Measurements from ENCODE around the gene JADE3.

JADE3 gene

GRCh38 chrX:47047989-47048388 lies 135.8 kb downstream of the JADE3 start:
- no peaks in the 10 kb centered on the region for H3K36me3 ChIP-seq (replicated peaks; ENCODE audit: insufficient read depth, low read length)
- DNase-seq: no peak
- no peaks in the 10 kb centered on the region for H4K20me1 ChIP-seq (ENCODE audit: insufficient read depth, low read length)
- no peaks in the 10 kb centered on the region for H3K79me2 ChIP-seq (ENCODE audit: low read length)
- no peaks in the 10 kb centered on the region for H3K4me1 ChIP-seq (ENCODE audit: low read length)
- no peaks in the 10 kb centered on the region for H3K27me3 ChIP-seq (replicated peaks; ENCODE audit: insufficient read depth, low read length)
- no peaks in the 10 kb centered on the region for H3K9me3 ChIP-seq (replicated peaks; ENCODE audit: insufficient read depth, low read length)
- H2AFZ ChIP-seq (ENCODE audit: low read length): no peak overlapping the region
- no peaks in the 10 kb centered on the region for H3F3A ChIP-seq (ENCODE audit: insufficient read depth, low read length)
- H3K27ac ChIP-seq (ENCODE audit: low read length): no peak overlapping the region
- no peak for TF ChIP-seq EZH2phosphoT487 (IDR thresholded peaks at IDR 0.05; ENCODE audit: low read length)
- TF ChIP-seq CTCF (IDR thresholded peaks at IDR 0.05; ENCODE audit: low read length): no peak
- TF ChIP-seq EZH2 (optimal IDR thresholded peaks at IDR 0.05; ENCODE audit: low read depth, low read length): no peak
- no peak overlapping the region for H3K9ac ChIP-seq (ENCODE audit: low read length)
- no peak overlapping the region for H3K4me3 ChIP-seq (ENCODE audit: low read length)
- H3K9me2 ChIP-seq (replicated peaks; ENCODE audit: insufficient read depth, low read length): no peaks in the 10 kb centered on the region
- no peak overlapping the region for H3K4me2 ChIP-seq (ENCODE audit: low read depth, low read length)

GRCh38 chrX:47059142-47059874 lies 147.1 kb downstream of the JADE3 start:
- no peaks in the 10 kb centered on the region for H3K4me1 ChIP-seq (ENCODE audit: low read length)
- no peak overlapping the region for H2AFZ ChIP-seq (ENCODE audit: low read length)
- H3F3A ChIP-seq (ENCODE audit: insufficient read depth, low read length): no peaks in the 10 kb centered on the region
- H3K9me2 ChIP-seq (replicated peaks; ENCODE audit: insufficient read depth, low read length): no peaks in the 10 kb centered on the region
- no peaks in the 10 kb centered on the region for H3K9me3 ChIP-seq (replicated peaks; ENCODE audit: insufficient read depth, low read length)
- H3K27me3 ChIP-seq (replicated peaks; ENCODE audit: insufficient read depth, low read length): no peaks in the 10 kb centered on the region
- H3K4me2 ChIP-seq (ENCODE audit: low read depth, low read length): no peak overlapping the region
- DNase-seq: no peak
- no peak overlapping the region for H3K27ac ChIP-seq (ENCODE audit: low read length)
- H4K20me1 ChIP-seq (ENCODE audit: insufficient read depth, low read length): no peaks in the 10 kb centered on the region
- H3K4me3 ChIP-seq (ENCODE audit: low read length): no peak overlapping the region
- no peaks in the 10 kb centered on the region for H3K79me2 ChIP-seq (ENCODE audit: low read length)
- H3K36me3 ChIP-seq (replicated peaks; ENCODE audit: insufficient read depth, low read length): no peaks in the 10 kb centered on the region
- H3K9ac ChIP-seq (ENCODE audit: low read length): no peak overlapping the region
- TF ChIP-seq CTCF (IDR thresholded peaks at IDR 0.05; ENCODE audit: low read length) (no peak), EZH2 (optimal IDR thresholded peaks at IDR 0.05; ENCODE audit: low read depth, low read length) (no peak), EZH2phosphoT487 (IDR thresholded peaks at IDR 0.05; ENCODE audit: low read length) (no peak)

- no peak overlapping the region for H3K27ac ChIP-seq (ENCODE audit: low read length)
- H3K9ac ChIP-seq (ENCODE audit: low read length): no peak overlapping the region
- H3K4me3 ChIP-seq (ENCODE audit: low read length): no peak overlapping the region
- H2AFZ ChIP-seq (ENCODE audit: low read length): no peak overlapping the region
- H3K9me2 ChIP-seq (replicated peaks; ENCODE audit: insufficient read depth, low read length): no peaks in the 10 kb centered on the region
- no peaks in the 10 kb centered on the region for H3K9me3 ChIP-seq (replicated peaks; ENCODE audit: insufficient read depth, low read length)
- TF ChIP-seq EZH2phosphoT487 (IDR thresholded peaks at IDR 0.05; ENCODE audit: low read length) (no peak), EZH2 (optimal IDR thresholded peaks at IDR 0.05; ENCODE audit: low read depth, low read length) (no peak), CTCF (IDR thresholded peaks at IDR 0.05; ENCODE audit: low read length) (no peak)
- H3K36me3 ChIP-seq (replicated peaks; ENCODE audit: insufficient read depth, low read length): no peaks in the 10 kb centered on the region
- H3K79me2 ChIP-seq (ENCODE audit: low read length): no peaks in the 10 kb centered on the region
- H3F3A ChIP-seq (ENCODE audit: insufficient read depth, low read length): no peaks in the 10 kb centered on the region
- H3K4me1 ChIP-seq (ENCODE audit: low read length): no peaks in the 10 kb centered on the region
- no peak overlapping the region for H3K4me2 ChIP-seq (ENCODE audit: low read depth, low read length)
- H3K27me3 ChIP-seq (replicated peaks; ENCODE audit: insufficient read depth, low read length): no peaks in the 10 kb centered on the region
- H4K20me1 ChIP-seq (ENCODE audit: insufficient read depth, low read length): no peaks in the 10 kb centered on the region
- no peak for DNase-seq
These were observed 148.5 kb downstream of the JADE3 start for GRCh38 chrX:47060708-47061107.

All from MM.1S (cell line).